ENCODE results near the gene SPON1.

- TF ChIP-seq CTCF (IDR thresholded peaks at IDR 0.05) (no peak), POLR2A (IDR thresholded peaks at IDR 0.05) (no peak)
These were observed 307.4 kb downstream of the SPON1 start for GRCh38 chr11:14269692-14270573.

Data from transverse colon (tissue), 3 donors.